GM18951 (cell line): ENCODE data around the gene PLPPR4.

Experiments used
- POLR2A ChIP-seq: IDR thresholded peaks from 4 replicates; pipeline ENCODE4 v1.6.1; 2011; ENCODE audit warnings: mild to moderate bottlenecking; ENCODE audit not compliant: insufficient read length, insufficient read depth; ENCODE audit errors: extremely low read depth
- in situ Hi-C: fragments of 300-500 bp; cut with MboI; formaldehyde crosslinking; loops from one replicate; pipeline ENCODE4 v1.12.0; 2022; ENCODE audit warnings: low sequenced_read_pairs, mixed read lengths, inconsistent platforms; ENCODE audit not compliant: unreplicated experiment

Gene PLPPR4

GRCh38 chr1:99297923-99298322 lies 33.6 kb downstream of the PLPPR4 start:
- no peak for TF ChIP-seq POLR2A
- in situ Hi-C loops, result no loop called here

- no peak for TF ChIP-seq POLR2A
- in situ Hi-C loops, result no loop called here
These were observed 40.5 kb downstream of the PLPPR4 start for GRCh38 chr1:99304725-99305282.

GRCh38 chr1:99305626-99306025 lies 41.3 kb downstream of the PLPPR4 start:
- no peak for TF ChIP-seq POLR2A
- in situ Hi-C loops, result no loop called here

GRCh38 chr1:99306056-99306455 lies 41.8 kb downstream of the PLPPR4 start:
- in situ Hi-C loops, result no loop called here
- TF ChIP-seq POLR2A, result no peak

DNA sequence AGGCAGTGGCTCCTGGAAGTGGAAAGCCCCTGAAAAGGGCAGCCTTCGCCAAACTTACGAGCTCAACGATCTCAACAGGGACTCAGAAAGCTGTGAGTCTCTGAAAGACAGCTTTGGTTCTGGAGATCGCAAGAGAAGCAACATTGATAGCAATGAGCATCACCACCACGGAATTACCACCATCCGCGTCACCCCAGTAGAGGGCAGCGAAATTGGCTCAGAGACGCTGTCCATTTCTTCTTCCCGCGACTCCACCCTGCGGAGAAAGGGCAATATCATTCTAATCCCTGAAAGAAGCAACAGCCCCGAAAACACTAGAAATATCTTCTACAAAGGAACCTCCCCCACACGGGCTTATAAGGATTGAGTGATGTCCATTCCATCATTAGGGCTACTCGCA lies 42.4 kb downstream of the PLPPR4 start:
- no peak for TF ChIP-seq POLR2A
- in situ Hi-C loops, result no loop called here

GRCh38 chr1:99315305-99315704 lies 51.0 kb downstream of the PLPPR4 start:
- in situ Hi-C loops, result no loop called here
- TF ChIP-seq POLR2A, result no peak

DNA sequence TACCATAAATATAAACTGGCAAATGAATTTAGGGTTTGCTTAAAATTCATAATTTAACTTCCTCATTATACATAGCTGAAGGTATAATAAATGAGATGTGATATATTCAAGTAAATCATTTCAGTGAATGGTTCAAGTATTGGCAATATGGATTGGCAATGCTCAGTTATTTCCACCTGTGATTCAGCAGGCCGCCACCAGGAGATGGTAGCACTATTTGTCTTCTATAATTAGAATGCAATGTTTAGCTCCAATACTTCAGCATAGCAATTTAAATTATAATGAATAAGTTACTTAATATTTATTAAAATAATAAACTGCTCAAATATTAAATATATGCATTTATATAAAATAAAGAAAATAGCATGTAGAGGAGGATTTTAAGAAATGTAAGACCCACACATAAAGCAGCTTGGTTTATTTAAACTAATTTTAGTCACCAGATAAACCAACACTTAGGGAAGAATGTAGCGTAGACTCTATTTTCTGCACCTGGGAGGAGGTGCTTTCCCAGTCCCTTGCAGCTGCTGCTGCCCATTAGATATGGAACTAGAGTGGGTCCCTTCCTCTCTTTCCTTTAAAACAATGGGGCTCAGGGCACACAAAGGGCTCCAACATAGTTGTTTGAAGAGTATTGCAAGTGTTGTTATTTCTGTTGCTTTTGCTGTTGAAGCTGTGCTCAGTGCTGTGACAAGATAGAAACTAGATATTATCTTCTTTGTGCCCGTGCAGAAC lies 62.1 kb downstream of the PLPPR4 start:
- no peak for TF ChIP-seq POLR2A
- in situ Hi-C loops, result no loop called here

DNA sequence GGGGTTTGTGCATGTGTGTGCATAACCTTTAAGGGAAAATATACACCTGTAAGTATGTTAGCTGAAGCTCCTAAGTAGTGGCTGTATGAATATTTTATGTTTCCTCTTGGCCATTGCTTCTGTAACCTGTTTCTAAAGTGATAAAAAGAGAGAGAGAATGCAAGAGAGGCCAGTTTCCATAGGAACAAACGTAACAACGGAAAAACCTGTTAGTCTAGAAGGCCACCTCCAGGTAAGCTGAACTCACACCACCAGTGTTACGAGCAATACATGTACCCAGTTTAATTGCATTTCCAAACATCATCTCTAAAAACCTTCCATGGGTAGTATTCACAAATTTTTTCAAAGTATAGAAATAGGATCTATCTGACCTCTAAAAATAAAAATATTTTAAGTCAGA lies 63.1 kb downstream of the PLPPR4 start:
- in situ Hi-C loops, result no loop called here
- TF ChIP-seq POLR2A, result no peak

- no peak for TF ChIP-seq POLR2A
- in situ Hi-C loops, result no loop called here
These were observed 63.9 kb downstream of the PLPPR4 start for GRCh38 chr1:99328171-99328570.

GRCh38 chr1:99331083-99331482 lies 66.8 kb downstream of the PLPPR4 start:
- in situ Hi-C loops, result no loop called here
- no peak for TF ChIP-seq POLR2A

DNA sequence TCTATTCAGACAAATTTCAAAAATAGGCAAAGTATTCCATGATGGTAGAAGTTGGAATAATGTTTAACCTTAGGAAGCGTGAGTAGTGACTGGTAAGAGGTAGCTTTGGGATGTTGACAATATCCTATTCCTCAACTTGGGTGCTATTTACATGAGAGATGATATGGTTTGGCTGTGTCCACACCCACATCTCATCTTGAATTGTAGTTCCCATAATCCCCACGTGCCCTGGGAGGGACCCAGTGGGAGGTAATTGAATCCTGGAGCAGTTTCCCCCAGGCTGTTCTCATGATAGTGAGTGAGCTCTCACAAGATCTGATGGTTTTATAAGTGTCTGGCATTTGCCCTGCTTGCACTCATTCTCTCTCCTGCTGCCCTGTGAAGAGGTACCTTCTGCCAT lies 67.3 kb downstream of the PLPPR4 start:
- TF ChIP-seq POLR2A, result no peak

GRCh38 chr1:99332561-99332960 lies 68.3 kb downstream of the PLPPR4 start:
- in situ Hi-C loops, result no loop called here
- TF ChIP-seq POLR2A, result no peak

More for the DNA sequence above, 67.3 kb downstream of the PLPPR4 start:
- in situ Hi-C loops, result no loop called here

GRCh38 chr1:99334991-99335390 lies 70.7 kb downstream of the PLPPR4 start:
- no peak for TF ChIP-seq POLR2A
- in situ Hi-C loops, result no loop called here

DNA sequence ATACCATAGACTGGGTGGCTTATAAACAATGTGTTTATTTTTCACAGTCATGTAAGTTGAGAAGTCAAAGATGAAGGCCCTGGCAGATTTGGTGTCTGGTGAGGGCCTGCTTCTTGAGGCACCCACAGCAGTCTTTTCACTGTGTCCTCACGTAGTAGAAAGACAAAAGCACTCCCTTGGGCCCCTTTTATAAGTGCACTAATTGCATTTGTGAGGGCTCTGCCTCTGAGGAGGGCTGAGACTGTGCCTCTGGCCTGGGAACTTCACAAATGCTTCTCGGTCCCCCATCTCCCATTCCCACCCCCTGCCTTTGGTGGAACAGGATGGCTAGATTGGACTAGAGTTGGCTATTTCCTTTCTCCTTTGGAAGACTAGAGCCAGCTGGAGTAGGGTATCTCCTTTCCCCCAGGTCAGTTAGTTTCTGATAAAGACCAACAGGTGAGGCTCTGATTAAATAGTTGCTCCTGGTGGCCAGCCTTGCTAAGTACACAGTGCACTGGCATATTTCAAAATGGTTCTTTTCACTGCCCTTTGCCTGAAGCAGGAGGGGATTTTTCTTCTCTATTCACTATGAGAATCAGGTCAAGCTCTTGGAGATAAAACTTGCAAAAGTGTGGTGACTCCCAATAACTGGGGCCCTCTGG lies 82.9 kb downstream of the PLPPR4 start:
- no peak for TF ChIP-seq POLR2A
- in situ Hi-C loops, result no loop called here
